OCI-LY7 (cell line): ENCODE results near the gene ADGRG3.

ENCODE experiments used
- EZH2phosphoT487 ChIP-seq: fragments of 200-600 bp; sonication (generic); IDR thresholded peaks from 2 replicates; pipeline ENCODE4 v1.6.1; 2018; ENCODE audit warnings: low read depth, borderline replicate concordance, mild to moderate bottlenecking, mixed run types, antibody characterized with exemption, low read length, moderate library complexity, mixed read lengths
- TF ChIP-seq, protein P1 (sequence below): fragments of 200-600 bp; sonication (generic); conservative IDR thresholded peaks from 2 replicates; pipeline ENCODE4 v1.5.1; 2014; ENCODE audit warnings: mild to moderate bottlenecking, antibody characterized with exemption, low read length, moderate library complexity, mixed read lengths

DNA sequence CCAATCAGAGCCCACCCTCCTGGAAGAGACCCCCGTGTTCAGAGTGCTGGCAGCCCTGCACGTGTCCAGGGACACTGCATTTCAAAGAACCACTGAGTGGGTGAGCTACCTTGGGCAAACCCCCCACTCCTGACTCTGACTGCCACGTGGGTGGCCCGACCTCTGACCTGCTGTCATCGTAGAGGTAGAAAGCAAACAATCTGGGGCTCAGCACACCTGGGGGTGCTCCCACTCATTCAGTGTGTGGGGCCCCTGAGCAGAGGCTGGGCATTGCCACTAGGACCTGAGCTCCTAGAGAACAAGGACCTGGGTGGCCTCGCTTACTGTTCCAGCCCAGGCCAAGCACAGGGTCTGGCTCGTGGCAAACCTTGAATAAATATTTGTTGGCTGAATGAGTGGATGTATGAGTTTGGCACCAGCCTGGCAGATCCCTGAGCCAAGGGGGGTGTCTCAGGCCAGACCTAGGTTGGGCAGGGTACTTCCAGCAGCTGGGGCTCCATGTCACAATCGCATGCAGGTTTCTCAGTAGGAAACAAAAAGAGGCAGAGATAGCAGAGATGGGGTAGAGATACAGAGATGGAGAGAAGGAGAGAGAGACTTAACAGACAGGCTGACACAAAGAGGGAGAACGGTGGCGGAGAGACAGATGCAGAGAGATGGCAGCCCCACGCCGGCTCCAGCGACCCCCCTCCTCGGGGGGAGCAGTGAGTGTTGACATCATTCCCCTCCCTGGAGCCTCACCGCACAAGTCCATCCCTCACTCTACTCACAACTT is 21.1 kb downstream of the ADGRG3 start:
- TF ChIP-seq, protein P1, sequence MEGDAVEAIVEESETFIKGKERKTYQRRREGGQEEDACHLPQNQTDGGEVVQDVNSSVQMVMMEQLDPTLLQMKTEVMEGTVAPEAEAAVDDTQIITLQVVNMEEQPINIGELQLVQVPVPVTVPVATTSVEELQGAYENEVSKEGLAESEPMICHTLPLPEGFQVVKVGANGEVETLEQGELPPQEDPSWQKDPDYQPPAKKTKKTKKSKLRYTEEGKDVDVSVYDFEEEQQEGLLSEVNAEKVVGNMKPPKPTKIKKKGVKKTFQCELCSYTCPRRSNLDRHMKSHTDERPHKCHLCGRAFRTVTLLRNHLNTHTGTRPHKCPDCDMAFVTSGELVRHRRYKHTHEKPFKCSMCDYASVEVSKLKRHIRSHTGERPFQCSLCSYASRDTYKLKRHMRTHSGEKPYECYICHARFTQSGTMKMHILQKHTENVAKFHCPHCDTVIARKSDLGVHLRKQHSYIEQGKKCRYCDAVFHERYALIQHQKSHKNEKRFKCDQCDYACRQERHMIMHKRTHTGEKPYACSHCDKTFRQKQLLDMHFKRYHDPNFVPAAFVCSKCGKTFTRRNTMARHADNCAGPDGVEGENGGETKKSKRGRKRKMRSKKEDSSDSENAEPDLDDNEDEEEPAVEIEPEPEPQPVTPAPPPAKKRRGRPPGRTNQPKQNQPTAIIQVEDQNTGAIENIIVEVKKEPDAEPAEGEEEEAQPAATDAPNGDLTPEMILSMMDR, result no peak
- no peak for TF ChIP-seq EZH2phosphoT487
